Measurements from ENCODE around the gene TRIL.

TRIL gene

DNA sequence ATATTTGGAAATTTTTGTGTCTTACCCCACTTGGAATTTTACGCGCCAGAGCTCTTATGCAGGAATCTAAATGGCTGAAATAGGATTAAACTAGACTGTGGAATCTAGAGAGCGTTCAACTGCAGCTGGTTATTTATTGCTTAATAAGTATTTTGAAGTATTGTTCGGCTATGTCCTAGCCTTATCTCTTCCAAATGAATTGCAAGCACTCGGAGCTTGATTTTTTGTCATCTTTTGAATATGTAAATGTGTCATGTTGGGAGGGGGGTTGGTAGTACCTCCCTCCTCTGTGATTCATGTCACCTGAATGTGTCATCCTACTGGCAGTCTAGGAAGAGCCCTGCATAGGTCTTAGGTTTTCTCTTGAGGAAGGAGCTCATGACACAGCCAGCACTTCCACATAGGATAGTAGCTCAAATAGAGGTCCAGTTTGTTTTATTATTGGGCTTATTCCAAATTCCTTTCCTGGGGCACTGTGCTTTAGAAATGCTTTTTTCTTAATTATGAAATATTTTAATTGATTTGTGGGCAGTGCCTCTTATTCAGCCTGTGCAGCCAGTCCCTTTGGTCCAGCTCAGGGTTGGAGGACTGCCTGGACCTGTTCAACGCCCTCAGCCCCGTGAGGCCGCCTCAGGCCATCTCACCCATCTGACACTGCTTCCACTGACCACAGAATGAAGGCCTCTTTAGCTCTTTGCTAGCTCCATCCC lies 22.5 kb upstream of the TRIL start:
- no peak for FAIRE-seq

DNA sequence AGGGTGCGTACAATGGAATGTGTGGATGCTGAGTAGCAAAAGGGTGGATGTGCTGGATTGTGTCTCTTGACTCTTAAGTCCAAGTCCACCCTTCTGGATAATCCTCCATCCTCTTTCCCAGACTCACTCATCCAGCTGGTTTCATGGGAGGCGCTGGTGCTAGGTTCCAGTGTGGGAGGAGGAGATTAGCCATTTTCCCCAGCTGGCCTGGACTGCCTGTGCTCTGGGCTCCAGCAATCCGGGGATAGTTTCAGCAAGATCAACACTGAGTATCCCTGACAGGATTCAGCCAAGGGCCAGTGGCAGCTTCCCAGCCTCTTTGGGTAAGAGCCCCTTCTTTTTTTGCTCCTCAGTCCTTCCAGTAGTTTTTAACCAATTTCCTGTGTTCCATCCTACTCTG lies 21.6 kb upstream of the TRIL start:
- FAIRE-seq, result no peak

DNA sequence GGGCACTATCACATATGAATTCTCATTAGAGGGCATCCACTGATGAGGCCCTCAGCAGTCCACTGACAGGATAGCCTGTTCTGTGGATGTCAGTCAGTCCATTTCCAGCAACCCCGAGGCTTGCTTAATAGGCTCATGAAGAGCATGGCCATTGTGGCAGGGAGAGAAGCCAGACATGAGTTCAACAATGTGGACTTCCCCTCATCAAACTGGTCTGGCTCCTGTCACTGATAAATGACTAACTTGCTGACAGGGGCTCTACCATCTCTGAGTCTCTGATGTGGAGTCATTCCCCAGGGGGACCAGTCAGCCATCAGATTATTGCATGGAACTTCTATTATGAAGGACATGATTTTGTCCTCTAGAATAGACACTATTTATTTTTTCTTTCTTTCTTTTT lies 19.8 kb upstream of the TRIL start:
- no peak for FAIRE-seq

- no peak for FAIRE-seq
Observed at GRCh38 chr7:28976022-28976421, 17.9 kb upstream of the TRIL start.

DNA sequence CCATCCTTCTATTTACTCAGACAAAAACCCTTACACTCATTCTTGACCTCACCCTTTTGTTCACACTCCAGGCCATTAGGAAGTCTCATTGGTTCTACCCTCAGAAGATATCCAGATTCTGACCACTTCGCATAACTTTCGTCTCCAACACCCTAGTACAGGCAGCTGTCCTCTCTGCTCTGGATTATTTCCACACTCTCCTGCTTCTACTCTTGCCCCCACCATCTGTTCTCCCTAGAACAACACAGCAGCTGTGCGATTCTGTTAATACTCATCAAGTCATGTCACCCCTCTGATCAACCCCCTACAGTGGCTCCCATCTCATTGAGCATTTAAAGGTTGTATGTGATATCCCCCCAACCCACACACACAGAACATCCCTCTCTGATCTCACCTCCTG lies 15.5 kb upstream of the TRIL start:
- no peak for FAIRE-seq

DNA sequence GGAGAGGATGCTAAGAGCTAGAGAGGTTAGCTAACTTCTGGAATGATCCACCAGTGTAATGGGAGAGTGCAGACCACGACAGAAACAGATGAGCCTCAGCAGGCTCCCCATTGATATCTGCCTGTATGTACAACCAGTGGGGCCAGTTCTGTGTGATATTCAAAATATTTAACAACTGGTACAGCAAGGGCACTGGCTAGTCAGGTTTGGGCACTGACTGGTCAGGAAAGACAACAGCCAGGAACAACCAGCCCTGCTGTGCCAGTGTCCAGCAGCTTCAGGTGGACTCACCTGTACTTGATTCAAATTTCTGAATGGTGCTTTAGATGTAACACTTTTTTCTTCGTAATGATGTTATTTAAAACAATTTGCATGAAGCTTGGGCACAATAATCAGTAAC lies 5.9 kb upstream of the TRIL start:
- no peak for FAIRE-seq

DNA sequence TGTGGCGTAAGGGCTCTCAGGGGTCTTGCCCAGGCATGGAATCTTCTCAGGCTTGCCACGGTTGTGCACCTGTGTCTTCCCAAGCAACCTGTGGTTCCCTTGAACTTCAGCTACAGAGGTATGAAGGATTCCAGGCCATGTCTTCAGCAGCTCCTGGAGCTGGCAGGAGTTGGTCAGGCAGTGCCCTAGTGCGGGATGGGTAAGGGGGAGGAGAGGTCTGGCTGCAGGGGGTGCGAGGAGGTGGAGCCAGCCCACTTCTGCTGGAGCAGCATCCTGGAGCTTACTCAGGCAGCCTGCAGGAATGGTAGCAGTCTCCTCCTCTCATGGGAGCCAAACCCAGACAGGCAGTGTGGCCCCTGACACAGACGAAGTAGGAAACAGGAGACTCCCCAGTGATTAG lies 3.8 kb upstream of the TRIL start:
- no peak for FAIRE-seq

DNA sequence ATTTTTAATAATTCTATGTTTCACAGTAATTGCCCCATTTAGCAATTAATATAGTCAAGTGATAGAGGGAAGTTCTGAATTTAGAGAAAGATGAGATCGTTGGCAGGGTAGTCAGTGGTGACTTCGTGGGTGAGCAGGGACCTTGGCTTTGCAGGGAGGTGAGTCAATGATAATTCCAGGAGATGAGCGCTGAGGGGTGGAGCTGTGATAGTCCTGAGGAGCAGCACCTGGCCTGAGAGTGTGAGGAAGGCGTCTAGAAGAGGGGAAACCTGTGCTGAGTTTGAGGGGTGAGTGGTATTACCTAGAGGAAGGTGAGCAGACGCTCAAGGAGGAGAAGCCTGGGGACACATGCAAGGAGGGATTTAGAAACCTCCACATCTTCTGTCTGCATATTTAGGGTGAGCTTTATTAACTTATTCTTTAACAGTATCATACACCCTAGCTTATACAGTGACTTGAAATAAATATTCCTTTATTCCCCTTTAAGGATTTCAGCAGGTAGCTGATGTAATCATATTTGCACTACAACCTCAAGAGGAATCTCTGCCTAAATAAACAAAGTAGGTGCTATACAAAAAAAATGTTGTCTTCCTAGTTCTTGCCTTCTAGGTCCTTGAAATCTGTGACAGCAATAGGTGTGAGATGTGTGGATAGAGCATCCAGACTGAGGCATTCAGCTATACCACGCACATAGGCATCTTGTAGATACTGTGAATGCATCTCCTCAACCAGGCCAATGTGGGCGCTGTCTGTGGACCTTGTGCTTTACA lies 2.1 kb upstream of the TRIL start:
- FAIRE-seq, result no peak

- FAIRE-seq, result no peak
Observed at GRCh38 chr7:28958980-28959347, 834 bp upstream of the TRIL start.

DNA sequence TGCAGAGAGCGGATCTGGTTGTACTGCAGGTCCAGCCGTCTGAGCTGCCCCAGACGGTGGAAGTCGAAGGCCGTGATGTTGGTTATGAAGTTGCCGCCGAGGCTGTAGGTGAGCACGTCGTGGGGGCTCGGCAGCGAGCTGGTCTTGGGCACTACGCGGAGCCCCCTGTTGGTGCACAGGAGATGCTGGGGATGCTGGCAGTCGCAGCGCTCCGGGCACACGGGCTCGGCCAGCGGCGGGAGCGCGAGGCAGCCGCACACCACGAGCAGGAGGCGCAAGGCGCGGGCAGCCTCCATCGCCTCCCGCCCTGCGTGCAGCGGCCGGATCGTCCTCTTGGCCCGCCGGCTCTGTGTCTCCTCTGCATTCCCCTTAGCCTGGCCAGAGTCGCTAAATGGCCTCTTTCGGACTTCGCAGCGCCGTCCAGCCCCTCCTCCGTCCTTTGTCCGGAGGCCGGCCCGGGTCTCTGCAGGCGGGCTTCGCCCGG lies 337 bp downstream of the TRIL start:
- FAIRE-seq, result no peak

- FAIRE-seq, result no peak
Observed at GRCh38 chr7:28957064-28957750, 923 bp downstream of the TRIL start.

- FAIRE-seq, result no peak
Observed at GRCh38 chr7:28956608-28957063, 1.5 kb downstream of the TRIL start.

DNA sequence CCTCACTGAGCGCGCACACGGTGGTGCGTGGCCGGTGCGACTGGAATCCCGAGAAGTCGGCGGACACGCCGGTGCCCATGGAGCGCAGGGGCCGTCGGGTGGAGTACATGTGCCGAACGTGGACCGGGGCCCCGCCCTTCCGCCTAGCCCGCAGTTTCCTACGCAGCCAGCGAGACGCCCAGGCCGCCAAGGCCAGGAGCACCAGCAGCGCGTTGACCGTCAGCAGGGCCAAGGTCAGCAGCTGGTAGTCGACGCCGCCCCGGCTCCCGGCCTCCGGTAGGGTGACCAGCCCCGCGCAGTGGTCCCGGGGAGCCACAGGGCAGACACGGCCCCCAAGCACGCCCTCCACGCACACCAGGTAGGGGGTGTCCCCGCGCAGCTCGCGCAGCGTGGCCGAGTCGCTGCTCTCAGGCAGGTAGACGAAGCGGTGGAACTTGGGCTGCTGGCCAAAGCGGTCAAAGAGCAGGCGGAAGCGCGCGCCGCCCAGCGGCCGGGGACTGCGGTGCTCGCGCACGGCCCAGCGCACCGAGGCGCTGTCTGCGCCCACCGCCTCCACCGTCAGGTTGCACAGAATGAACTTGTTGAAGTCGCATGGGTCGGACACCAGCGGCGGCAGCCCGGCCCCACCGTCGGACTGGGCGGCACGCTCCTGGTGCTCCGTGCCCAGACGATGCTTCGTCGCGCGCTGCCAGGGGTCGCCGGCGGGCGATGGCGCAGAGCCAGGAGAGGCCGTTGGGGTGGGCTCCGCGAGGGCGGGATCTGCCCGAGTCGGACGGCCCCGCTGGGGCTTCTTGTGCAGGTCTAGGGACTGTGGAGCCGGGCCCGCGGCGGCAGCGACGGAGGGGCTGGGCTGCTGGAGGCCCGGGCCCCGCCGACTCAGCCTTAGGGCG lies 2.2 kb downstream of the TRIL start:
- no peak for FAIRE-seq

GRCh38 chr7:28955356-28955717 lies 2.8 kb downstream of the TRIL start:
- no peak for FAIRE-seq

GRCh38 chr7:28954946-28955345 lies 3.2 kb downstream of the TRIL start:
- FAIRE-seq, result no peak

DNA sequence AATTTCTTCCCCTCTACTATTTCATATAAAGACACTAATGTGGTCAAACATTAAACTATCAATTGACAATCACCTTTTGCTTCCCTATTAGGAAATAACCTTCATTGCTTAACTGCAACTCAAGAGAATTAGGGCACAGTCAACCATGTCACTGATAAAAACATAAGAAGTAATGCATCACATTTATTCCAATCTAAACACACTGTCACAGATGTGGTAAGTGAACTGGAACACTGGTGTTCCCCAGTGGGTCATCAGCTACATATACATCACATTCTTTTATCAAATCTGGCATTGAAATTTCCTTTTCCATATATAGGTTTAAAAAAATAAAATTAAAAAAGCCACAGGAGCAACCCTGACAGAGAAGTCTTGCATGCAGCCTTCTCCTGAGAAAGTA lies 3.7 kb downstream of the TRIL start:
- FAIRE-seq, result no peak

GRCh38 chr7:28953633-28954032 lies 4.5 kb downstream of the TRIL start:
- FAIRE-seq, result no peak

GRCh38 chr7:28942168-28942567 lies 16.0 kb downstream of the TRIL start:
- FAIRE-seq, result no peak

DNA sequence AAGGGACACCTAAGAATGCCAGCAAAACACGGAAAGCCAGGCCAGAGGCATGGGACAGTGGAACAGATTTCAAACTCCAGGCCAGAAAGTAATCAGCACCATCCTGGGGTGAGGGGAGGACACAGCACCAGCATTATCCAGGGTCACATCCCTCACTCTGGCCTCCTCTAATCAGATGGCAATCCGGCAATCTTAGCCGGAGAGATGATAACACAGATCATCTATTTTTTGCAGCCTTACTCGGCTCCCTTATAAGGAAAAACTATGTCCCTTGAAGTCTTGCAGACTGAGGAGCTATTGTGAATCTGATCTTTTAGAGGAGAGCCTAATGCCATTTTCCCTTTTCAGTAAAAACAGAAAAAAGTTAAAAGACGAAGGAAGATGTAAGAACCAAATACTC lies 16.5 kb downstream of the TRIL start:
- no peak for FAIRE-seq

DNA sequence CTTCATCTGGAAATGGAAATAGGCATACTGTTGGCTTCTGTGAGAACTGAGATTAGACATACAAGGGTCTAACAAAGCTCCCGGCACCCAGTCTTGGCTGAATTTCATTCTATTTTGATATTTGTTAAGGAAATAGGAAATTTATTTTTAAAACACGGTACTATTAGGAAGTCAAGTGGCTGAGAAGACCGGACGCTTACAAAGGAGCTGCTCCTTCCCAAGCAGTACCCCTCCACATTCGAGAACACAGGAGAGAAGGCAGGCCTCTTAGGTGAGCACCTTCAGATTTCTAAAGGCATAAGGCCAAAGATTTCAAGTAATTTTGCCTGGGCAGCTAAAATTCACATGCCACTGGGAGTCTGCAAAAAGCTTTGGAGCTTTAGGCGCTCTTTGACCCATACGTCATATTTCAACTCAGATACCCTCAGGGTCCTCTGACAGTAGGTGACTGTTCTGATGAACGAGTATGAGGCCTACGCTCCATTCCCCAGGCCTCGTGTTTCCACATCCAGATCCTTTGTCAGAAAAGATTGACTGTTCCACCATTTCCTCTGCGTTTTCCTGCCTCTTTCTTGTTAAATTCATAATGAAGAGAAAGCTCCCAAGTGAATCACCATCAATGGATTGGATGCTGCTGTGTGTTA lies 17.3 kb downstream of the TRIL start:
- no peak for FAIRE-seq

DNA sequence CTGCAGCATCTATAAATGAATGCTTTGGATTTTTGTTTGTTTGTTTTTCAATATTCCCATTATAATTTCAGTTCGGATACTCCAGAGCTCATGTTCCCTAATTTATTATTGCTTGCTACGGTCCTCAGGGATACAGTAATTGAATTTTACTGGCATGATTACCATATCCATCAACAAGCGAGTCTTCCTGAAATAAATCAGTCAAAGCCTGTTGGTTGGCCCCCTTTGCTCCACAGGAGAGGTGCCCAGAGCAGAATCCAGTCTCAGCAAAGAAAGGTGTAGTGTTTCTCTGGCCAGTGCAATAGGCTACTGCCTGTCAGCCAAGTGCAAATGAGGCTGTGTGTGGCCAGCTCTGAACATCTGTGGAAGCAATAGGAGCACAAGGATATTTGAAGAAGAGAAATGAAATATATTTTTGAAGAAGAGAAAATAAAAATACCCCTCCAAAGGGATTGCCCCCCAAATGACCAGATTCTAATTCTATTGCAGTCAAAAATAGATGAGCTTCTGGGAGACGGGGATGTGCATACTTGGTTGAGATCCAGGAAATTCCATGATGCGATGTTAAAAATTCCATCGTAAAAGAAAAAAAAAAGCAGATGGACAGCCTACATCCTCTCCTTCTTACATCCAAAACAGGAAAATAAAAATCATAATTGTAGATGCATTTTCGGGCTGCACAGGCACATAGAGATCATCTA lies 18.1 kb downstream of the TRIL start:
- no peak for FAIRE-seq

DNA sequence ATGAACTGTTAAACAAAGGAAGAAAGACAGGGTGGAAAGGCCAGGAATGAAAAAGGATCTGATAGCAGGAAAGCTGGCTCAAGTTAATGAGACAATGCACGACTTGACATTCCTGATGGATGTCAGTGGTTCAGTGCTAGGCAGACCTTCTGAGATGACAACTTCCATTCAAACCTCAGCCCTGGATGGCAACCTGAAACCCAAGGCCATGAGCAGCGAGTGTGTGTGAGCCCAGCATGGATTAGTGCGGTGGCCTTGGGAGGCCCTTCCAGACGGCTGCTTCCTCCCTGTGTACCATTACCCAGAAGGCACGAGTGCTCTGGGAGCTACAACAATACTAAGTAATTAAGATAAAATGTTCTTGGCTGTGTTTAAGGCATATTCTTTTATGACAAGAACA lies 18.8 kb downstream of the TRIL start:
- FAIRE-seq, result no peak

Data from TTC549 (cell line).